ENCODE measurements around the gene UPK1B. TPM values are rescaled to one million over a fixed set of nuclear protein-coding genes. Genes with fewer than 3 reads are reported as not detected.
"Not testable (repeated sequence)": the region's sequence is repeated elsewhere in the genome, so short reads cannot be mapped to it uniquely, and the experiment has no call there.

The UPK1B gene
- not detected for total RNA-seq

DNA sequence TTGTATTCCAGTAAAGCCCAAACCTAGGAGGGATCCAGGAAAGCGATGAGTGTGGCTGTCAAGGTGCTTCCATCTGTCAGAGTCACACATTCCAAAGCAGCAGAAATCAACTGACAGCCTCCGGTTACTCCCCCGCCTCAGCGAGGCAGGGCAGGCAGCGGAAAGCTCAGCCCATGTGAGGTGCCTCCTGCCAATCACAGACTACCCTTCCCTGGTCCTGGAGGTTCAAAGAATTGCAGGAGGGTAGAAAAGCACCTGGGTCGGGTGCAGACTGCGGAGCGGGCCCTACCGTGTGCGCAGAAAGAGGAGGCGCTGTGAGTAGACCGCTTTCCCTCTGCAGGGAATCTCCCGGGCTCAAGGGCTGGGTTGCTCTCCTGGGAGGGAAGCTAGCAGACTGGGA, at the start of gene UPK1B:
TSS of gene UPK1B (plus strand) at position 274 of the 400 bp plus-strand sequence. CDS start 13,144 bp downstream, outside the sequence.
- Mint-ChIP-seq H3K4me1 (no peaks in the 10 kb centered on the region), H3K9me3 (no peaks in the 10 kb centered on the region), H3K27ac (no peak within 1 kb of the TSS), H3K27me3 (peaks cover 23% of the 10 kb centered on the region), H3K36me3 (no peaks in the 10 kb centered on the region), H3K4me3 (no peak within 1 kb of the TSS)
- DNase-seq: no peak

GRCh38 chr3:119125342-119125741, 48.1 kb upstream of the UPK1B start:
- no peaks in the 10 kb centered on the region for H3K4me1 Mint-ChIP-seq
- H3K4me3 Mint-ChIP-seq: no peak overlapping the region
- H3K27ac Mint-ChIP-seq: no peak overlapping the region
- H3K27me3 Mint-ChIP-seq: peaks cover 14% of the 10 kb centered on the region
- H3K9me3 Mint-ChIP-seq: no peaks in the 10 kb centered on the region
- DNase-seq: no peak
- no peaks in the 10 kb centered on the region for H3K36me3 Mint-ChIP-seq

- Mint-ChIP-seq H3K27me3 (peaks cover 14% of the 10 kb centered on the region), H3K27ac (no peak overlapping the region), H3K4me1 (no peaks in the 10 kb centered on the region), H3K36me3 (no peaks in the 10 kb centered on the region), H3K4me3 (no peak overlapping the region), H3K9me3 (no peaks in the 10 kb centered on the region)
- no peak for DNase-seq
Measured at GRCh38 chr3:119125742-119126504, 47.5 kb upstream of the UPK1B start.

DNA sequence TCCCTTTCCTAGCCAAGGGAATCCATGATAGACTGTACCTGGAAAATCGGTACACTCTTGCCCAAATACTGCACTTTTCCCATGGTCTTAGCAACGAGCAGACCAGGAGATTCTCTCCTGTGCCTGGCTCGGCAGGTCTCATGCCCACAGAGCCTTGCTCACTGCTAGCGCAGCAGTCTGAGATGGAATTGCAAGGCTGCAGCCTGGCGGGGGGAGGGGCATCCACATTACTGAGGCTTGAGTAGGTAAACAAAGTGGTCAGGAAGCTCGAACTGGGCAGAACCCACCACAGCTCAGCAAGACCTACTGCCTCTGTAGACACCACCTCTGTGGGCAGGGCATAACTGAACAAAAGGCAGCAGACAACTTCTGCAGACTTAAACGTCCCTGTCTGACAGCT, 43.1 kb upstream of the UPK1B start:
- H3K9me3 Mint-ChIP-seq, H3K27ac Mint-ChIP-seq, DNase-seq, H3K27me3 Mint-ChIP-seq, H3K4me1 Mint-ChIP-seq, H3K36me3 Mint-ChIP-seq, H3K4me3 Mint-ChIP-seq: not testable (repeated sequence)

- DNase-seq, H3K4me1 Mint-ChIP-seq, H3K4me3 Mint-ChIP-seq, H3K27me3 Mint-ChIP-seq, H3K27ac Mint-ChIP-seq, H3K9me3 Mint-ChIP-seq, H3K36me3 Mint-ChIP-seq: not testable (repeated sequence)
Measured at GRCh38 chr3:119132291-119132690, 41.1 kb upstream of the UPK1B start.

- not testable (repeated sequence) for H3K27me3 Mint-ChIP-seq, H3K27ac Mint-ChIP-seq, H3K9me3 Mint-ChIP-seq, H3K4me3 Mint-ChIP-seq, H3K4me1 Mint-ChIP-seq, DNase-seq, H3K36me3 Mint-ChIP-seq
Measured at GRCh38 chr3:119139360-119139759, 34.0 kb upstream of the UPK1B start.

DNA sequence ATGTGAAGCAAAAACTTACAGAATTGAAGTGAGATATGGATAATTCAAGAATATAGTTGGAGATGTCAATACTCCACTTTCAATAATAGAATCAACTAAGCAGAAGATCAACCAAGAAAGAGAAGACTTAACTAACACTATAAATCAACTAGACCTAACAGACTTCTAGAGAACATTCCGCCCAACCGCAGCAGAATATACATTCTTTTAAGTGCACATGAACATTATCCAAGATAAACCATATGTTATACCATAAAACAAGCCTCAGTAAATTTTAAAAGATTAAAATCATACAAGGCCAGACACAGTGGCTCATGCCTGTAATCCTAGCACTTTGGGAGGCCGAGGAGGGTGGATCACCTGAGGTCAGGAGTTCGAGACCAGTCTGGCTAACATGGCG, 32.9 kb upstream of the UPK1B start:
- Mint-ChIP-seq H3K4me1 (no peaks in the 10 kb centered on the region), H3K4me3 (no peak overlapping the region), H3K9me3 (no peaks in the 10 kb centered on the region), H3K27ac (no peak overlapping the region), H3K27me3 (no peaks in the 10 kb centered on the region), H3K36me3 (no peaks in the 10 kb centered on the region)
- no peak for DNase-seq

- Mint-ChIP-seq H3K9me3 (no peaks in the 10 kb centered on the region), H3K27ac (no peak overlapping the region), H3K4me1 (no peaks in the 10 kb centered on the region), H3K27me3 (no peaks in the 10 kb centered on the region), H3K4me3 (no peak overlapping the region), H3K36me3 (no peaks in the 10 kb centered on the region)
- DNase-seq: no peak
Measured at GRCh38 chr3:119145128-119145499, 28.3 kb upstream of the UPK1B start.

DNA sequence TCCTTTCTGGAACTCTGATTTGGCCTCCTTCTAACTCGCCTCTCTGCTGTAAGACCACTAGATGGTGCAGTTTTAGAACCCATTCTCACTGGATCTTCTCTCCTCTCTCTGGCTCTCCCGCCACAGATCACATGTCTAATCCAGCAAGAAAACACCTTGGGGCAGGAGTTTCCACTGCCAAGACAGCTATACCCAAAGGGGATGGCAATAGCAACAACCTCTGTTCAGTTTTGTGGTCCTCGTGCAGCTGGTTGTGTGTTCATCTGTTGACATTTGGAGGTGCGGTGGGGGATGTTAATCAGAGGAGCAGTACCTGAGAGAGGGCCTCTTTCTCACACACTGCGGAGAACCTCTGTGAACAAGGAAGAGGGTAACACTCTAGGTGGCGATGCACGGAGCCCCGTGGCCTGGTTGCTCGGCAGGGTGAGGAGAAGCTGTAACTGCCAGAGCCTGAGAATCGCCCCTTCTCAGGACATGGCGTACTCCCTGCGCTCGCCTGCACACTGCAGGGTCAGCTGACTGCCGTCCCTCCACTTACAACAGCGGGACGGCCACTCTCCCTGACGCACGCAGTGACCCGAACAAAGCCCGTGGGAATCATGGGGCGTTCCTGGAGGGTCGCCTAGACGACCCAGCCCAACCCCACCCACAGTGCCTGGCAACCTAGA, 27.8 kb upstream of the UPK1B start, which contains the start of gene TEX55:
TSS of gene TEX55 (plus strand) at position 666 of the 668 bp plus-strand sequence. CDS start 25 bp downstream, outside the sequence.
- no peak within 1 kb of the TSS for H3K27ac Mint-ChIP-seq
- no peak for DNase-seq
- no peaks in the 10 kb centered on the region for H3K9me3 Mint-ChIP-seq

GRCh38 chr3:119146578-119147375, 26.6 kb upstream of the UPK1B start:
- no peaks in the 10 kb centered on the region for H3K4me1 Mint-ChIP-seq
- H3K4me3 Mint-ChIP-seq: no peak overlapping the region
- H3K9me3 Mint-ChIP-seq: no peaks in the 10 kb centered on the region
- no peaks in the 10 kb centered on the region for H3K27me3 Mint-ChIP-seq
- no peak for DNase-seq
- H3K36me3 Mint-ChIP-seq: no peaks in the 10 kb centered on the region
- H3K27ac Mint-ChIP-seq: no peak overlapping the region

More for the DNA sequence above, 27.8 kb upstream of the UPK1B start, which contains the start of gene TEX55:
- Mint-ChIP-seq H3K27me3 (no peaks in the 10 kb centered on the region), H3K4me3 (no peak within 1 kb of the TSS), H3K36me3 (no peaks in the 10 kb centered on the region), H3K4me1 (no peaks in the 10 kb centered on the region)

DNA sequence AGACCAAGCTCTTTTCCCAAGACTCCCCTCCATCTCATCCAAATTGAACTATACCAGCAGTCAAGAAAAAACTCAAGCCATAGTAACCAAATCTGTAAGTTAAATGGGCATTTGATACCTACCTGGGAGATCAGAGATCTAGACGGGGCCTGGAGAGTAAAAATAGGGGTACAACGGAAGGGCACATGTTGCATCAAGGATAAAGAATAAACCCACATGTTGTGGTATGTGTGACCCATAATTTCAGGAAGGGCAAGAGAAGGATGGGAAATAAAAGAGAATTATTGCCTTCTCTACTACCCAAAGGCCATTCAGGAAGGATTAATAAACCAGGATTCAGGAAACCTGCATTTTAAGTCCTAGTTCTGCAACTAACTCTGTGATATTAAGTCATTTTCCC, 25.9 kb upstream of the UPK1B start:
- peaks cover 1% of the 10 kb centered on the region for H3K36me3 Mint-ChIP-seq
- H3K27me3 Mint-ChIP-seq: no peaks in the 10 kb centered on the region
- no peak for DNase-seq
- H3K9me3 Mint-ChIP-seq: no peaks in the 10 kb centered on the region
- no peak overlapping the region for H3K4me3 Mint-ChIP-seq
- H3K27ac Mint-ChIP-seq: no peak overlapping the region
- H3K4me1 Mint-ChIP-seq: no peaks in the 10 kb centered on the region

DNA sequence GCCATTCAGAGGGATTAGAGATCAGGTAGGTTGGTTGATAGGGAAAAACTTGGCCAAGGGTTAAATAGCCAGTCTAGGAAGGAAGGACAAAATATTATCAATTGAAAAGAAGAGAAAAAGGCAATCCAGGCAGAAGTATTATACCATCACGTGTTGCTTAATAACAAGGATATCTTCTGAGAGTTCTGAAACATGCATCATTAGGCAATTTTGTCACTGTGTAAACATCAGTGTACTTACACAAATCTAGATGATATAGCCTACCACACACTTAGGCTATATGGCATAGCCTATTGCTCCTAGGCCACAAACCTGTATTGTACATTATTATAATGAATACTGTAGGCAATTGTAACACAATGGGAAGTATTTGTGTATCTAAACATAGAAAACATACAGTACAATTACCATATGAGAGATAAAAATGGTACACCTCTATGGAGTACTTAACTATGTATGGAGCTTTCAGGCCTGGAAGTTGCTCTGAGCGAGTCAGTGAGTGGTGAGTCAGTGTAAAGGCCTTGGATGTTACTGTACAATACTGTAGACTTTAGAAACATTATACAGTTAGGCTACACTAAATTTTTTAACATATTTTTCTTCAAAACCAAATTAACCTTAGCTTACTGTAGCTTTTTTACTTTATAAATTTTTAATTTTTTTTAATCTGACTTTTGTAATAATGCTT, 24.8 kb upstream of the UPK1B start:
- Mint-ChIP-seq H3K36me3 (peaks cover 1% of the 10 kb centered on the region), H3K4me1 (no peaks in the 10 kb centered on the region), H3K4me3 (no peak overlapping the region), H3K27ac (no peak overlapping the region), H3K9me3 (peaks cover 3% of the 10 kb centered on the region), H3K27me3 (no peaks in the 10 kb centered on the region)
- DNase-seq: no peak

DNA sequence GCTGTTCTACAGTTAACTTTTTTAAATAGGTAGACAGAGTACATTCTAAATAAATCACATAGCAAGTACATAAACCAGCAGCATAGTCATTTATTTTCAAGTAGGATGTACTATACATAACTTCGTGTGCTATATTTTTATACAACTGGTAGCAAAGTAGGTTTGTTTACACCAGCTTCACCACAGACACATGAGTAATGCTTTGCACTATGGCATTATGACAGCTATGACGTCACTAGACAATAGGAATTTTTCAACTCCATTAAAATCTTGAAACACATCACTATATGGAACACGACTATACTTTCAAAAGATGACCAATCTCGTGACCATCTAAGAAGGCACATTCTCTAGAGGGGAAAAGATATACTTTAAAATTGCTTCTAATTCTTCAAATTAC, 23.9 kb upstream of the UPK1B start:
- no peak for DNase-seq
- Mint-ChIP-seq H3K27ac (no peak overlapping the region), H3K9me3 (peaks cover 10% of the 10 kb centered on the region), H3K4me3 (no peak overlapping the region), H3K4me1 (no peaks in the 10 kb centered on the region), H3K36me3 (peaks cover 1% of the 10 kb centered on the region), H3K27me3 (no peaks in the 10 kb centered on the region)

GRCh38 chr3:119156868-119157267, 16.5 kb upstream of the UPK1B start:
- DNase-seq: no peak
- H3K4me3 Mint-ChIP-seq: no peak overlapping the region
- peaks cover 19% of the 10 kb centered on the region for H3K9me3 Mint-ChIP-seq
- no peaks in the 10 kb centered on the region for H3K4me1 Mint-ChIP-seq
- peaks cover 1% of the 10 kb centered on the region for H3K36me3 Mint-ChIP-seq
- peaks cover 17% of the 10 kb centered on the region for H3K27me3 Mint-ChIP-seq
- no peak overlapping the region for H3K27ac Mint-ChIP-seq

DNA sequence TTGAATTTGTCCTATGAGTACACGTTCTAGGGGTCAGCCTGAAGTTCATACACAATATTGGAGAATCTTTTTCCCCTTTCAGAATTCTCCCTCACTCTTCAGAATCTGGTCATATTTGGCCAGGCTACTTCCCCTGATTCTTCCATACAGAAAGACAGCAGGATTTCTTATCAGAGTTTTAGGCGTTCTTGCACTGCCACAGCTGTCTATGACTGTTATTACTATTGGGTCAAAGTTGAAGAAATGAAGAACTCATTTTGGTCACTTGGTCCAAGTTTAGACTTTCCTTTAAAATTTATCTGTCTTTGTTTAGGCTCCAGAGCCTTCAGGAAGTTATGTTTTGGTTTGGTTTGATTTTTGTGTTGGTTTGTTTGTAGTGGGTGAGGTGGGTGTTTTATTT, 15.4 kb upstream of the UPK1B start:
- no peaks in the 10 kb centered on the region for H3K4me1 Mint-ChIP-seq
- H3K4me3 Mint-ChIP-seq: no peak overlapping the region
- H3K27me3 Mint-ChIP-seq: peaks cover 24% of the 10 kb centered on the region
- no peak overlapping the region for H3K27ac Mint-ChIP-seq
- H3K36me3 Mint-ChIP-seq: no peaks in the 10 kb centered on the region
- peaks cover 19% of the 10 kb centered on the region for H3K9me3 Mint-ChIP-seq
- DNase-seq: no peak
